Smooth muscle cell (in vitro differentiated cells): ENCODE results near the gene CALHM5. TPM values are rescaled to one million over a fixed set of nuclear protein-coding genes. Genes with fewer than 3 reads are reported as not detected.

ENCODE experiments used
- DNase-seq: peaks from one replicate; lab custom pipeline; 2025; ENCODE audit not compliant: unreplicated experiment; lab: John Stamatoyannopoulos, UW
- H2AFZ ChIP-seq: fragments of 200-600 bp; sonication (generic); 2 replicates; pipeline ENCODE4 v1.6.0; 2016; ENCODE audit warnings: antibody characterized with exemption, low read depth, mild to moderate bottlenecking
- H3F3A ChIP-seq: fragments of 200-600 bp; sonication (generic); 2 replicates; pipeline ENCODE4 v1.6.0; 2017; ENCODE audit warnings: antibody characterized with exemption, low read depth
- H3K27ac ChIP-seq: fragments of 200-600 bp; sonication (generic); 2 replicates; pipeline ENCODE4 v1.5.1; 2016; ENCODE audit warnings: low read depth, mild to moderate bottlenecking
- H3K27me3 ChIP-seq: fragments of 200-600 bp; sonication (generic); 2 replicates; pipeline ENCODE4 v1.6.1; 2016; ENCODE audit warnings: low read depth, mild to moderate bottlenecking
- H3K36me3 ChIP-seq: fragments of 200-600 bp; sonication (generic); 2 replicates; pipeline ENCODE4 v1.5.1; 2016; ENCODE audit warnings: low read depth
- H3K4me1 ChIP-seq: fragments of 200-600 bp; sonication (generic); 2 replicates; pipeline ENCODE4 v1.5.1; 2016; ENCODE audit warnings: low read depth
- H3K4me2 ChIP-seq: fragments of 200-600 bp; sonication (generic); 2 replicates; pipeline ENCODE4 v1.6.0; 2016; ENCODE audit warnings: mild to moderate bottlenecking
- H3K4me3 ChIP-seq: fragments of 200-600 bp; sonication (generic); 2 replicates; pipeline ENCODE4 v1.5.1; 2016; ENCODE audit warnings: mild to moderate bottlenecking
- H3K79me2 ChIP-seq: fragments of 200-600 bp; sonication (generic); 2 replicates; pipeline ENCODE4 v1.6.0; 2016; ENCODE audit warnings: low read depth, mild to moderate bottlenecking
- H3K9ac ChIP-seq: fragments of 200-600 bp; sonication (generic); 2 replicates; pipeline ENCODE4 v1.6.0; 2016; ENCODE audit warnings: low read depth
- H3K9me3 ChIP-seq: fragments of 200-600 bp; sonication (generic); replicated peaks from 2 replicates; pipeline ENCODE4 v1.5.1; 2016; ENCODE audit warnings: low read depth
- H4K20me1 ChIP-seq: fragments of 200-600 bp; sonication (generic); 2 replicates; pipeline ENCODE4 v1.6.0; 2016; ENCODE audit warnings: low read depth
- WGBS: methylation state at CpG from one replicate; pipeline ENCODE4 v1.1.7; 2016; ENCODE audit warnings: low lambda C conversion rate; 5-methylcytosine and 5-hydroxymethylcytosine counted together
- polyA plus RNA-seq: library from polyadenylated mRNA; unstranded; fragments of >200 nt; fragmentation: Nextera tagmentation; extraction: Ambion mirVana; gene quantifications from 2 replicates; pipeline ENCODE4 v1.2.1, GENCODE V29; 2016
- total RNA-seq: library from RNA; depleted of rRNA; stranded (reverse); fragments of >200 nt; gene quantifications from 2 replicates; pipeline ENCODE4 v1.2.3, GENCODE V29; 2014
- TF ChIP-seq, protein P1 (sequence below): fragments of 200-600 bp; sonication (generic); IDR thresholded peaks from 2 replicates; pipeline ENCODE4 v1.5.1; 2017; ENCODE audit warnings: borderline replicate concordance, mild to moderate bottlenecking, antibody characterized with exemption; ENCODE audit not compliant: insufficient read depth, poor library complexity, severe bottlenecking

CALHM5 gene
- total and polyA plus RNA-seq, 2 experiments from 2014 or later, result 1.9 to 3.9 TPM

DNA sequence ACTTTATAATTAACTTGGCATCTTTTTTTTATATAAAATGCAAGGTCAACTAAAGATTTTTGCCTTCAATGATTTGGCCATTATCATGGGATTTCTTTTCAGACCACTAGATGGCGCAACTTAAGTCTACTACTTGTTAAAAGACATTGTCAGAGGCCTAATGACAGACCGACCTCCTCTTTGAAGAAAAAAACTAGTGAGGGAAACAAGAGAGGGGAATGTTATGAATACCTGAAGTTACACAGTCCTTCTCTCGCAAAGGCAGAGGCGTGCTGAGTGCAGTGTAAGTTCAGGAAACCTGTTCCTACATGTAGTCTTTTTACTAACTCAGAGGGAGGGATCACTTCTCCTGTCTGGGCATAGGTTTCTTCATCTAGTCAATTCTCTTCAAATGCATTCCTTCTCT lies 24.8 kb downstream of the CALHM5 start:
- no peak overlapping the region for H3K4me3 ChIP-seq
- no peaks in the 10 kb centered on the region for H4K20me1 ChIP-seq
- TF ChIP-seq, protein P1, sequence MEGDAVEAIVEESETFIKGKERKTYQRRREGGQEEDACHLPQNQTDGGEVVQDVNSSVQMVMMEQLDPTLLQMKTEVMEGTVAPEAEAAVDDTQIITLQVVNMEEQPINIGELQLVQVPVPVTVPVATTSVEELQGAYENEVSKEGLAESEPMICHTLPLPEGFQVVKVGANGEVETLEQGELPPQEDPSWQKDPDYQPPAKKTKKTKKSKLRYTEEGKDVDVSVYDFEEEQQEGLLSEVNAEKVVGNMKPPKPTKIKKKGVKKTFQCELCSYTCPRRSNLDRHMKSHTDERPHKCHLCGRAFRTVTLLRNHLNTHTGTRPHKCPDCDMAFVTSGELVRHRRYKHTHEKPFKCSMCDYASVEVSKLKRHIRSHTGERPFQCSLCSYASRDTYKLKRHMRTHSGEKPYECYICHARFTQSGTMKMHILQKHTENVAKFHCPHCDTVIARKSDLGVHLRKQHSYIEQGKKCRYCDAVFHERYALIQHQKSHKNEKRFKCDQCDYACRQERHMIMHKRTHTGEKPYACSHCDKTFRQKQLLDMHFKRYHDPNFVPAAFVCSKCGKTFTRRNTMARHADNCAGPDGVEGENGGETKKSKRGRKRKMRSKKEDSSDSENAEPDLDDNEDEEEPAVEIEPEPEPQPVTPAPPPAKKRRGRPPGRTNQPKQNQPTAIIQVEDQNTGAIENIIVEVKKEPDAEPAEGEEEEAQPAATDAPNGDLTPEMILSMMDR, result peak; percentile 83
- H2AFZ ChIP-seq, result peak overlapping the region; percentile 85
- no peaks in the 10 kb centered on the region for H3K27me3 ChIP-seq
- H3K9me3 ChIP-seq, result no peaks in the 10 kb centered on the region
- H3K4me1 ChIP-seq, result peaks cover 5% of the 10 kb centered on the region
- no peak overlapping the region for H3K9ac ChIP-seq
- H3K36me3 ChIP-seq, result no peaks in the 10 kb centered on the region
- no peak overlapping the region for H3K4me2 ChIP-seq
- no peak overlapping the region for H3K27ac ChIP-seq
- no peak for DNase-seq
- no peaks in the 10 kb centered on the region for H3K79me2 ChIP-seq
- no peaks in the 10 kb centered on the region for H3F3A ChIP-seq
- 13% methylated on average over 4 of the region's 4 CpGs for WGBS

DNA sequence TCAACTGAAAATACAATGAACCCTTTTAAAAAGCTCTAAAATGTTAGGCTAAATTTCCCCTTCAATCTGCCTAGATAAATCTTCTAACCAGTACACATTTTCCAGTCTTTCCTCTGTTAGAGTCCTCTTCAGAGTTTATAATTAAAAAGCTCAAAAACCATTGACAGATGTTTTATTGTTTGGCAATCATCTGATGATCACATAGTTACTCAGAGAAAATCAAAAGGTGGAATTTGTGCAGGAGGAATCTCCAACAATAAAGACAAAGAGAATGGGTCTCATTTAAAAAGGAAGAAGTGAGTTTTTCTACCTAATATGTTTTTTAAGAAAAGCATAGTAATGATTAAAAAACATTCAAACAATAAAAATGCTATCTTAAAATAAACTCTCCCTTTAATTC lies 31.0 kb downstream of the CALHM5 start:
- H3K9ac ChIP-seq, result no peak overlapping the region
- no peaks in the 10 kb centered on the region for H3F3A ChIP-seq
- TF ChIP-seq, protein P1, result no peak
- H2AFZ ChIP-seq, result no peak overlapping the region
- H3K36me3 ChIP-seq, result no peaks in the 10 kb centered on the region
- H3K4me3 ChIP-seq, result no peak overlapping the region
- DNase-seq, result no peak
- no peaks in the 10 kb centered on the region for H4K20me1 ChIP-seq
- H3K79me2 ChIP-seq, result no peaks in the 10 kb centered on the region
- H3K27ac ChIP-seq, result no peak overlapping the region
- H3K4me2 ChIP-seq, result no peak overlapping the region
- no peaks in the 10 kb centered on the region for H3K9me3 ChIP-seq
- no peaks in the 10 kb centered on the region for H3K4me1 ChIP-seq
- H3K27me3 ChIP-seq, result peaks cover 10% of the 10 kb centered on the region

GRCh38 chr6:116543149-116543548 lies 31.7 kb downstream of the CALHM5 start:
- Histone ChIP-seq H3K27ac (no peak overlapping the region), H2AFZ (no peak overlapping the region), H3K9ac (no peak overlapping the region), H3K4me3 (no peak overlapping the region), H3K36me3 (no peaks in the 10 kb centered on the region), H4K20me1 (no peaks in the 10 kb centered on the region), H3K4me1 (no peaks in the 10 kb centered on the region), H3K9me3 (no peaks in the 10 kb centered on the region), H3K27me3 (peaks cover 10% of the 10 kb centered on the region), H3F3A (no peaks in the 10 kb centered on the region), H3K79me2 (no peaks in the 10 kb centered on the region), H3K4me2 (no peak overlapping the region)
- DNase-seq, result no peak
- TF ChIP-seq, protein P1, result no peak

DNA sequence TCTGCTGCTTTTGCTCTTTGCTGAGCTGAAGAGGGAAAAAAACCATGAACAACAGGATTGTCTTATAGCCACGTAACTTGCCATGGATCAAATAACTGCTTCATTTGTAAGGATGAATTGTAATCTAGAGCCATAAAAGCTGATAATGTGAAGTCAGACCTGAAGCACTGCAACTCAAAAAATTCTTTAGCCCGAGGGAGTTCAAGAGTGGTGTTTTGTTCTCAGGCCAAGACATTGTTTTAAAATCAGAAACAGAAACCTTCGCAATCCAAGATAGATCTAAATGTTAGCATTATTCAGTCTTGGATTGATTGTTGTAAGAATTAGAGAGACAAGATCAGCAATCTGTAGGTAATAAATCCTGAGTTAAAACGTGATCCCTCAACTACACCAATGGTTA lies 34.2 kb downstream of the CALHM5 start, which contains the start of gene TRAPPC3L:
Gene TRAPPC3L, minus strand, starts transcription at position 34 of the 400 bp plus-strand sequence. CDS start 170 bp downstream, outside the sequence.
- TF ChIP-seq, protein P1, result no peak
- WGBS, result 54% methylated on average over 4 of the region's 4 CpGs
- no peaks in the 10 kb centered on the region for H4K20me1 ChIP-seq
- H3K9me3 ChIP-seq, result no peaks in the 10 kb centered on the region
- peaks cover 10% of the 10 kb centered on the region for H3K27me3 ChIP-seq
- no peaks in the 10 kb centered on the region for H3F3A ChIP-seq
- no peak within 1 kb of the TSS for H3K4me3 ChIP-seq
- H3K4me1 ChIP-seq, result no peaks in the 10 kb centered on the region
- H3K9ac ChIP-seq, result no peak within 1 kb of the TSS
- no peaks in the 10 kb centered on the region for H3K36me3 ChIP-seq
- H2AFZ ChIP-seq, result no peak within 1 kb of the TSS
- no peaks in the 10 kb centered on the region for H3K79me2 ChIP-seq
- no peak for DNase-seq
- no peak within 1 kb of the TSS for H3K4me2 ChIP-seq
- no peak within 1 kb of the TSS for H3K27ac ChIP-seq
